Coronary artery (tissue), 2 donors: ENCODE results near the gene AKR7A3.
"Not testable (repeated sequence)": the region's sequence is repeated elsewhere in the genome, so short reads cannot be mapped to it uniquely, and the experiment has no call there.

ENCODE experiments used
- DNase-seq: peaks from one replicate; pipeline ENCODE4 v3.0.0-alpha.2; 2017; ENCODE audit warnings: low spot score
- H3K27ac ChIP-seq, 2 donors: fragments of 200-600 bp; sonication (generic); one replicate each; pipeline ENCODE4 v1.5.1; 2016 to 2019
- H3K4me3 ChIP-seq: fragments of 200-600 bp; sonication (generic); 2 replicates; pipeline ENCODE4 v1.5.1; 2016; ENCODE audit warnings: mild to moderate bottlenecking, moderate library complexity
- TF ChIP-seq, protein P1 (sequence below): fragments of 200-600 bp; sonication (generic); IDR thresholded peaks from one replicate; pipeline ENCODE4 v1.5.1; 2019; ENCODE audit warnings: antibody characterized with exemption

Gene AKR7A3

GRCh38 chr1:19307794-19308508 is 19.4 kb upstream of the AKR7A3 start:
- H3K4me3 ChIP-seq = no peak overlapping the region
- H3K27ac ChIP-seq = no peak overlapping the region
- TF ChIP-seq, protein P1, sequence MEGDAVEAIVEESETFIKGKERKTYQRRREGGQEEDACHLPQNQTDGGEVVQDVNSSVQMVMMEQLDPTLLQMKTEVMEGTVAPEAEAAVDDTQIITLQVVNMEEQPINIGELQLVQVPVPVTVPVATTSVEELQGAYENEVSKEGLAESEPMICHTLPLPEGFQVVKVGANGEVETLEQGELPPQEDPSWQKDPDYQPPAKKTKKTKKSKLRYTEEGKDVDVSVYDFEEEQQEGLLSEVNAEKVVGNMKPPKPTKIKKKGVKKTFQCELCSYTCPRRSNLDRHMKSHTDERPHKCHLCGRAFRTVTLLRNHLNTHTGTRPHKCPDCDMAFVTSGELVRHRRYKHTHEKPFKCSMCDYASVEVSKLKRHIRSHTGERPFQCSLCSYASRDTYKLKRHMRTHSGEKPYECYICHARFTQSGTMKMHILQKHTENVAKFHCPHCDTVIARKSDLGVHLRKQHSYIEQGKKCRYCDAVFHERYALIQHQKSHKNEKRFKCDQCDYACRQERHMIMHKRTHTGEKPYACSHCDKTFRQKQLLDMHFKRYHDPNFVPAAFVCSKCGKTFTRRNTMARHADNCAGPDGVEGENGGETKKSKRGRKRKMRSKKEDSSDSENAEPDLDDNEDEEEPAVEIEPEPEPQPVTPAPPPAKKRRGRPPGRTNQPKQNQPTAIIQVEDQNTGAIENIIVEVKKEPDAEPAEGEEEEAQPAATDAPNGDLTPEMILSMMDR = no peak
- no peak for DNase-seq

- TF ChIP-seq, protein P1 = no peak
- no peak for DNase-seq
- Histone ChIP-seq H3K4me3 (no peak overlapping the region), H3K27ac (no peak overlapping the region)
These were observed 18.4 kb upstream of the AKR7A3 start for GRCh38 chr1:19306941-19307340.

DNA sequence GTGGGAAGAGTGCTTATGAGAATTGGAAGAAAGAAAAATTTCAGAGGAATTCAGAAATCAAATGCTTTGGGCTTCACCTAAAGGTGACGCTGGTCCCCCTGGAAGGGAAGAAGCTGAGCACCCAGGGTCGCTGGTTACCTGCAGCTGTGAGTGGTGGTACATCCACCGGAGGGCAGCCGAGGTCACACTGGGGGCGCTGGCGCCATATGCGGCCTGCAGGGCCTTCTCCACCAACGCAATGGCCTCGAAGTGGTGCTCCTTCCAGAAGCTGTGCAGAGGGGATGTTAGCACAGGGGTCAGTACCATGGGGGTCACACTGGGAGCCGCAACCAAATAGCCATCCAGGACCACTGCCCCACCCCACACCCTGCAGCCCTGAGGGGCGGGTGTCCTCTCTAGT is 17.3 kb upstream of the AKR7A3 start:
- no peak overlapping the region for H3K27ac ChIP-seq
- H3K4me3 ChIP-seq = no peak overlapping the region
- TF ChIP-seq, protein P1 = no peak
- no peak for DNase-seq

DNA sequence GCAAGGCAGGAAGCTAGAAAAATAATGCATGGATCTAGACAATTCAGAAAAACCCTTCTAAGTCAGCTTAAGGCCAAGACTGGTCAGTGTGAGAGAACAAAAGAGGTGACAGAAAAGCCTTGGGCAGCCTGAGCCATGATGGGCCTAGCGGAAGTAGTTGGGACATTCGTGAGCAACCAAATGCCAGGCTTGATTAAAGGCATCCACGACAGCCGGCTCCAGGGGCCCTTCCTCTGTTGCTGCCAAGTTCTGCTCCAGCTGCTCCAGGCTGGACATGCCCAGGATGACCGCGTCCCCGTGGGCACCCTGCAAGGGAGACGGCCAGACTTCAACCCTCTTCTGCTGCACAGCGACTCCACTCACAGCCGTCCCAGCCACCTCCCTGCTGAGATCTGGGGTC is 15.5 kb upstream of the AKR7A3 start:
- DNase-seq, H3K27ac ChIP-seq, H3K4me3 ChIP-seq: not testable (repeated sequence)

DNA sequence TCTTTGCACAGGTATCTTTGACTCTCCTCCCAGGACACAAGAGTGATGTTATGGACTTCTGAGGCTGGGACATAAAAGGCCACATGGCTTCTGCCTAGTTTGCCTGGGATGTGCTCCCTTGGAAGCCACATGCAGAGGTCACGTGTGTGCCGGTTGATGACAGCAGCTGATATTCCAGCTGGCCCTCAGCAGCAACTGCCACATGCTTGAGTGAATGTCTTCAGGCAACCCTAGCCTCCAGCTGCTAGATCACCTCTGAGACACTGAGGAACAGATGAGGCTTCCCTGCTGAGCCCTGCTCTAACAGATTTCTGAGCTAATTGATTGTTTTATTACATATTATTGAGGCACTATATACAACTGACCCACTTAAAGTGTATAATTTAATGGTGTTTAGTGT is 11.6 kb upstream of the AKR7A3 start:
- no peak for DNase-seq
- no peak overlapping the region for H3K27ac ChIP-seq
- TF ChIP-seq, protein P1 = no peak
- H3K4me3 ChIP-seq = no peak overlapping the region

DNA sequence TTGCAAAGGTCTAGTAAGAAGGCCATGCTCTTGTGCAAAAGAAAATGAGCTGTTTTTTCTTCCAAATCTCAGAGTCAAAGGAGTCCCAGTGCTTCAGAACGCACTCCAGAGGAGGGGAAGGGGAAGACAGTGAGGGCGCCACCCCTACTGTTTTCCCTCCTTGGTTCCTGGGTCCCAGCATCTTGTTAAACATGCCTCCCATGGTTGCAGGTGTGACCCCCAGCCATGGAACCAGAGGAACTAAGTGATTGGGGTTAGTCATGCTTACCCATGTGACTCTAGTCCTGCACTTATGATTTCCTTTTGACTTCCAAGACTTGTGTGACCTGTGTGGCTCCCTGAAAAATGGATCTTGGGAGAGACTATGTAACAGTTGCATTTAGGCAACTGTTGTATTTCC is 6.1 kb upstream of the AKR7A3 start:
- no peak overlapping the region for H3K27ac ChIP-seq
- no peak for DNase-seq
- H3K4me3 ChIP-seq = no peak overlapping the region
- TF ChIP-seq, protein P1 = no peak

DNA sequence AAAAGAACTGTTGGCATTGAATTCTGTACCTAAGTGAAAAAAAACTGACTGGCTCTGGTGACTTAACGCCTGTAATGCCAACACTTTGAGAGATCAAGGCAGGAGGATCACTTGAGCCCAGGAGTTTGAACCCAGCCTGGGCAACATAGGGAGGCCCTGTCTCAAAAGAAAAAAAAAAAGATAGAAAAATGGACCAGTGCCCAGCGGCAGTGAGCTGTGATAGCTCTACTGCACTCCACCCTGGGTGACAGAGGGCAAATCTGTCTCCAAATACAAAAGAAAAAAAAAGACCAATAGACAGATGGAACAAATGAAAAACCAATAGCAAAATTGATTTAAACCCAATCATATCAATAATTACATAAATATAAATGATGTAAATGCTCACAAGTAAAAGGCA is 674 bp upstream of the AKR7A3 start:
- H3K27ac ChIP-seq = no peak overlapping the region
- DNase-seq = no peak
- H3K4me3 ChIP-seq = peak overlapping the region; percentile 65
- TF ChIP-seq, protein P1 = no peak
